Measurements from ENCODE around the gene ZNF273.
"Not testable (repeated sequence)": the region's sequence is repeated elsewhere in the genome, so short reads cannot be mapped to it uniquely, and the experiment has no call there.

Gene ZNF273

DNA sequence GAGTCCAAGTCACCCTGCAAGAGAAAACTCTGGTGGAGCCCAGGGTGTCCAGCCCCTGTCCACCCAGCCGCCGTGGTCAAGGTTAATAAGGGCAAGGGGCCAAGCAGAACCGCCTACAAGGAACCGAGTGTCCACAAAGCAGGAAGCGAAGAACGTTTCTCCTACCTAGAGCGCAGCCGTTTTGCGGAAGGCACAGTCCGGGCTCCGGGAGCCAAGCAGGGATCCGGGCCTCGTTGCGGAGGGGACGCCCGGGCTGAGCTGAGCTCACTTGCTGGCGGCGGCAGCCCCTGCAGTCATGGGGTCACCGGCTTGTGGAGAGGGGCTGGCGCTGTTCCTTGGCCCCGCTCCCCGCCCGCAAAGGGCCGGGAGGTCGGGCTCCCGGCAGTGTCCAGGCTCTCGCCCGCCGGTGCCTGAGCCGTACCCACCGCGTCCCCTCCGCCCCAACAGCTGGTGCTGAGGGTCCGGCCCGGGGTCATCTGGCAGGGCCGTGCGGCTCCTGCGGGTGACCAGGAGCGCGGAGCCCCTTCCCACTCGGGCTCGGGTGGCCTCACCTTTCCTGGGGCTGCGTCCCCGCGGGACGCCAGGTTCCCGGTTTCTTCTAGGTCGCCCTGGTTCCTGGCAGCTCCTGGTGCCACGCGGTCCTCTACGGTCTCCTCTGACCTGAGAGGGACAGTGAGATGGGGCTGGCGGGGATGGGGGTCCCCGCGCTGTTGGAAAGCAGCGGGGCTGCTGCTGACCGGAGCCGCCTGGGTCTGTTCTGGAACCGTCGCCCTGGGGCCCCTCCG, 14.0 kb upstream of the ZNF273 start:
- no peak for DNase-seq (ENCODE audit: low read depth in 1 of 2, low spot score in 1 of 2)

DNA sequence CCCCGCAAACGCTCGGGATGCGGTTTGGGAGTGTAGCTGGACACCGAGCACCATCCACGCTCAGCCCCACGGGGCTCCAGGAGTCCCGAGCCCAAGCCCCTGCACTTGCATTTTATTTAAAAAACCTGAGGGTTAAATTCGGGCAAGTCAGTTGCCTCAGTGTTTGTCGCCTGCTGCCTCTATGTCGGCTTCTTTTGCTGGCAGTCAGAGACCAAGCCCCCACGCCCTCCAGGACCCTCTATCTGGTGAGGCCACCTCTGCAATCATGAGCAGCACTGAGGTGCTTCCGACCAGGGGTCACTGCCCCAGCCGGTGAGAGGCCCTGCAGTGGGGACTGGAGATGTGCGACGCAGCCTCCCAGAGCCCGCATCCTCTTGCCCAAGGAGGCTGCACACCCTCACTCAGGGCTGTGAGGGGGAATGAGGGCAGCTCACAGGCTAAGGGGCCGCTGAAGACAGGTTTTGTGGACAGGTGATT, 13.3 kb upstream of the ZNF273 start:
- no peak for DNase-seq (ENCODE audit: low read depth in 1 of 2, low spot score in 1 of 2)

DNA sequence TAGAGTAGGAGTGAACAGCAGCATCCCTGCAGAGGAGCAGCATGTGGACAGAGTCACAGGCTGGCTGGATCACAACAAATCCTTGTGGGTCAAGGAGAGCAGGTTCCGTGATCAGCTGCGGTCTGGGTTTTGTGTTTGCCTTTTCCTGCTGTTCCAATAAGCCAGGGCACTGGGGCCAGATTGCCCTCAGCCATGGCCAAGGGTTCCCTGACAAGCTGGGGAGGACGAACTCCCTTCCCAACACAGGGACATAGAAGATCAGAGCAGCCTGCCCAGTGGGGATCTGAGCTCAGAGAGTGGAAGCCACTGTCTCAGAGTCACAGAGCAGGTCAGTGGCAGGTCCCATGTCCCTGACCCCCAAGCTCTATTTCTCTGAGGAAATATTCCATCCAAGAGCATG, 12.8 kb upstream of the ZNF273 start:
- DNase-seq (ENCODE audit: low read depth in 1 of 2, low spot score in 1 of 2): not testable (repeated sequence)

GRCh38 chr7:64890761-64891362, 12.2 kb upstream of the ZNF273 start:
- DNase-seq (ENCODE audit: low read depth in 1 of 2, low spot score in 1 of 2): no peak

GRCh38 chr7:64891363-64892081, 11.6 kb upstream of the ZNF273 start:
- not testable (repeated sequence) for DNase-seq (ENCODE audit: low read depth in 1 of 2, low spot score in 1 of 2)

- no peak for DNase-seq (ENCODE audit: low read depth in 1 of 2, low spot score in 1 of 2)
These were observed 11.0 kb upstream of the ZNF273 start for GRCh38 chr7:64892116-64892515.

DNA sequence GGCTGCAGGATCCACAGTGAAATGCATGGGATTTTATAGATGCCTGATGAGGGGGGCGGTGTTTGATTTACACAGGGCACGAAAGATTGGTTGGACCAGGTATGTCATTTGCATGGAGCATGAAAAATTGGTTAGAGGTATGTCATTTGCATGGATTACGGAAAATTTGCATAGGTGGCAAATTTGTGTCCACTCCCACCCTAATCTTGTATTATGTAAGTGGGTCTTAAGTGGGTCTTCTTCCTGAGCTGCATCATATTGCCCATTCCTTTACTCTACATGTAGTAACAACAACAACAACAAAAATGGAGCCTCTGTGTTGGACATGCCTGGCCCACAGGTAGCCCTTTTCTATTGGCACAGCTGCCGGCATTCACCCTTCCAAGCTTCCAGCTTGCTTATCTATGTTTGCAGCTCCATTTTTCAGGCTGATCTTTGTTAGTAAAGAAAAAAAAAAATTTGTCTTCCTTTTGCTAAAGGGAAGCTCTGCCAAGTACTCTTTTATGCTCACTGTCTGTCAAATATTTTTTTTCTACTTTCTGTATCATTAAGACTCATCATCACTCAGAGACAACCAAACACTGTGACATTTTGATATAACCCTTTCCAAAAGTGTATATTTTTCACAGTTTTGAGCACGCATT, 10.3 kb upstream of the ZNF273 start:
- DNase-seq (ENCODE audit: low read depth in 1 of 2, low spot score in 1 of 2): no peak

DNA sequence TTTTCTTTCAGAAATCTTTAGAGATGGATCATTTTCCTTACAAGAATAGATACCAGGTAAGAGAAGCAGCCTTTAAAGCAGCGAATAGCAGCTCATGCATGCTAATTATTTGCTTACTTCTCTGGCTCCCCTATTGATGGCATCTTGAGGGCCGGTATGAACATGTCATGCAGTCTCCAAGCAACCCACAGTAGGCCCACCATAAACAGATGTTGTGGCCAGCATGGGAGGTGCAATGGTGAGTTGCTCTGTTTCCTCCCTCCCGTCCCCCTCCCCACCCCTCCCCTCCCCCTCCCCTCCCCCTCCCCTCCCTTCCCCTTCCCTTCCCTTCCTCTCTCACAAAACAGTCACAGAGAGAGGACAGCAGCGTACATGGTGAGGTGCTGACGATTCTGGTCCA, 9.7 kb upstream of the ZNF273 start:
- no peak for DNase-seq (ENCODE audit: low read depth in 1 of 2, low spot score in 1 of 2)

DNA sequence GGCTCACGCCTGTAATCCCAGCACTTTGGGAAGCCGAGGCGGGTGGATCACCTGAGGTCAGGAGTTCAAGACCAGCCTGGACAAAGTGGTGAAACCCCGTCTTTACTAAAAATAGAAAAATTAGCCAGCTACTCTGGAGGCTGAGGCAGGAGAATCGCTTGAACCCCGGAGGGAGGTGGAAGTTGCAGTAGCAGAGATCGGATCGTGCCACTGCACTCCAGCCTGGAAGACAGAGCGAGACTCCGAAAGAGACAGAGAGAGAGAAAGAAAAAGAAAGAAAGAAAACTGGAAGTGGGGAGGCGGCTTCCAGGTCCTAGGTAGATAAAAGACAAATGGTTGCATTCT, 640 bp upstream of the ZNF273 start:
- not testable (repeated sequence) for DNase-seq (ENCODE audit: low read depth in 1 of 2, low spot score in 1 of 2)

DNA sequence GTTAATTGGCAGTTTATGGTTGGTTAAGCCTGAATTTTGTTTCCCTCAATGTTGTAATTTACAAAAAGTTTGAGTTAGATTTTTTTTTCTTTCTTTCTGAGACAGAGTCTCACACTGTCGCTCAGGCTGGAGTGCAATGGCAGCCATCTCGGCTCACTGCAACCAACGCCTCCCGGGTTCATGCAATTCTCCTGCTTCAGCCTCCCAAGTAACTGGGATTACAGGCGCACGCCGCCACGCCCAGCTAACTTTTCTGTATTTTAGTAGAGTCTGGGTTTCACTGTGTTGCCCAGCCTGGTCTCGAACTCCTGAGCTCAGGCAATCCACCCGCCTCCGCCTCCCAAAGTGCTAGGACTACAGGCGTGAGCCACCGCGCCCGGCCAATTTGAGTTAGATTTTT, 935 bp downstream of the ZNF273 start:
- no peak for DNase-seq (ENCODE audit: low read depth in 1 of 2, low spot score in 1 of 2)

GRCh38 chr7:64905133-64905532, 2.1 kb downstream of the ZNF273 start:
- DNase-seq (ENCODE audit: low read depth in 1 of 2, low spot score in 1 of 2): no peak

DNA sequence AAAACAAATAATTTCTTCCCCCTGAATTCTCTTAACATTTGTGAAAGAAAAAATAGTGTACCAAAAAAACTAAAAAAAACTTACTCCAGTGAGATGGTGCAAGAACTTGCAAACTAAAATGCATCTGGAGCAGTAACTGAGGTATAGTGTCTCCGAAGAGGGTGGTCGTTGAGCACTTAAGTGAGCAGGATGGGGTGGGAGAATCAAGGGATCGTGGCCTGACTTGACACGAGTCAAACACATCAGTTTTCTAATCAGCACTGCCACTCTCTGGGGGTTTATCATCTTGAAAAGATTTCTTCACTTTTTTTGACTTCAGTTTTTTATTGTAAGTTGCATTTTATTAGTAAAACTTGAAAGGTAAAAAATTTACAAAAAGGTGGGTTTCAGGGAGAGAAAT, 2.5 kb downstream of the ZNF273 start:
- DNase-seq (ENCODE audit: low read depth in 1 of 2, low spot score in 1 of 2): no peak

DNA sequence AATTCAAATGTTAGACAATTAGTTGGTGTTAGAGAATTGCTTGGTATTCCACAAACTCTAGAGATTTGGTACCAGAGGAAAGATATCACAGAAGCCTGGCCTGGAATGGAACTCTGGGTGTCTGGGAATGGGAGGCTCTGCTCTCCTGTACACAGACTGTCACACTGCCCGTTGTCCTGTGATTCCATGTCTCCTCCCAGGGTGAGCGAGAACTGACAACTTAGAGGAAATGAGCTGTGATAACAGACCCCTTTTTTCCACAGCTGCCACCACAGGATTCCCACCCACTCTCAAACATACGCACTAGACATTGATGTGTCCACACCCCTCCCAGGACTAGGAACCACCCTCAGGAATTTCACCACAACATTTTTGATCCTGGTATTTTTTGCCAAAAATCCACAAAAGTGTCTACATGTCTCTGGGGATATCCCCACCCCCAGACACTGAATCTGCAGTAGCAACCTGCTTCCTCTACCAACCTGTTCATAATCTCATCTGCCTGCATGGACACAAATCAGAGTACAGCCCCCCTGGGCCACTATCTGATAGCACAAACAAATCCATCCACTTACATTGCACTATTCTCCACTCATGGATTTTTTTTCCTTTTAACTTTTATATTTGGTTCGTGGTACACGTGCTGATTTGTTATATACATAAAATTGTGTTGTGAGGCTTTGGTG, 4.7 kb downstream of the ZNF273 start:
- no peak for DNase-seq (ENCODE audit: low read depth in 1 of 2, low spot score in 1 of 2)

DNA sequence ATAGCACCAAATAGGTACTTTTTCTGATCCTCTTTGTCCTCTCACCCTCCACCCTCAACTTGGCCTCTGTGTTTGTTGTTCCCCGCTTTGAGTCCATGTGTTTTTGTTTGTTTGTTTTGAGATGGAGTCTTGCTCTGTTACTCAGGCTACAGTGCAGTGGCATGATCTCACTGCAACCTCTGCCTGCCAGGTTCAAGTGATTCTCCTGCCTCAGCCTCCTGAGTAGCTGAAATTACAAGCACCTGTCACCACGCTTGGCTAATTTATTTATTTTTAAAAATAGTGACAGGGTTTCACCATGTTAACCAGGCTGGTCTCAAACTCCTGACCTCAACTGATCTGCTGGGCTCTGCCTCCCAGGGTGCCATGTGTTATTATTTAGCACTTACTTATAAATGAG, 5.3 kb downstream of the ZNF273 start:
- DNase-seq (ENCODE audit: low read depth in 1 of 2, low spot score in 1 of 2): no peak

DNA sequence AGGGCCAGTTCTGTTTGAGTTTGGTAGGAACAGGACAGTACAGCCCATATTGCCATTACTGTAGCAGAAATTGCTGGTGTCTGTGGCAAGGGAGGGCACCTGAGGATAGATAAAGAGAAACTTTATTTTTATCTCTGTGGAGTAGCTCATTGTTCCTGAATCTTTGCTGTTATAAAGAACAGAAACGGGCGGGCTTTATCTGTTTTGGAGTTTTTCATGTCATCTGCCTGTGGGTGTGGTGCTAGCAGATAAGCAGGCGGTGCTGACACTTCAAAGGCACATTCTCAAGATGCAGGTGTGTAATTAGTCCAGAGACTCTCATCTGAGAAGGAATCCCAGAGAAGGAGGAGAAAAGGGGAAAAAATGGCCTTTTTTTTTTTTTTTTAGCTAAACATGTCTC, 11.5 kb downstream of the ZNF273 start:
- no peak for DNase-seq (ENCODE audit: low read depth in 1 of 2, low spot score in 1 of 2)

- not testable (repeated sequence) for DNase-seq (ENCODE audit: low read depth in 1 of 2, low spot score in 1 of 2)
These were observed 12.2 kb downstream of the ZNF273 start for GRCh38 chr7:64915301-64915700.

DNA sequence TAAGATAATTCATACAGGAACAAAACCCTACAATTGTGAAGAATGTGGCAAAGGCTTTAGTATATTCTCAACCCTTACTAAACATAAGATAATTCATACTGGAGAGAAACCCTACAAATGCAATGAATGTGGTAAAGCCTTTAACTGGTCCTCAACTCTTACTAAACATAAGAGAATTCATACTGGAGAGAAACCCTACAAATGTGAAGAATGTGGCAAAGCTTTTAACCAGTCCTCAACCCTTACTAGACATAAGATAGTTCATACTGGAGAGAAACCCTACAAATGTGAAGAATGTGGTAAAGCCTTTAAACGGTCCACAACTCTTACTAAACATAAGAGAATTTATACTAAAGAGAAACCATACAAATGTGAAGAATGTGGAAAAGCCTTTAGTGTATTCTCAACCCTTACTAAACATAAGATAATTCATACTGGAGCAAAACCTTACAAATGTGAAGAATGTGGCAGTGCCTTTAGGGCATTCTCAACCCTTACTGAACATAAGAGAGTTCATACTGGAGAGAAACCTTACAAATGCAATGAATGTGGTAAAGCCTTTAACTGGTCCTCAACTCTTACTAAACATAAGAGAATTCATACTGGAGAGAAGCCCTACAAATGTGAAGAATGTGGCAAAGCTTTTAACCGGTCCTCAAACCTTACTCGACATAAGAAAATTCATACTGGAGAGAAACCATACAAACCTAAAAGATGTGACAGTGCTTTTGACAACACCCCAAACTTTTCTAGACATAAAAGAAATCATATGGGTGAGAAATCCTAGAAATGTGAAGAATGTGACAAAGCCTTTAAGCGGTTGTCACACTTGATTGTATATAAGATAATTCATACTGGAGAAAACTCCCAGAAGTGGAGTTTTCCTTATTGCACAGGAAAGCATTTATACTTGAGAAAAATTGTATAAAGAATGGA, 25.4 kb downstream of the ZNF273 start:
- not testable (repeated sequence) for DNase-seq (ENCODE audit: low read depth in 1 of 2, low spot score in 1 of 2)

- no peak for DNase-seq (ENCODE audit: low read depth in 1 of 2, low spot score in 1 of 2)
These were observed 31.4 kb downstream of the ZNF273 start for GRCh38 chr7:64934478-64934877.

- DNase-seq (ENCODE audit: low read depth in 1 of 2, low spot score in 1 of 2): no peak
These were observed 35.5 kb downstream of the ZNF273 start for GRCh38 chr7:64938540-64938939.

DNA sequence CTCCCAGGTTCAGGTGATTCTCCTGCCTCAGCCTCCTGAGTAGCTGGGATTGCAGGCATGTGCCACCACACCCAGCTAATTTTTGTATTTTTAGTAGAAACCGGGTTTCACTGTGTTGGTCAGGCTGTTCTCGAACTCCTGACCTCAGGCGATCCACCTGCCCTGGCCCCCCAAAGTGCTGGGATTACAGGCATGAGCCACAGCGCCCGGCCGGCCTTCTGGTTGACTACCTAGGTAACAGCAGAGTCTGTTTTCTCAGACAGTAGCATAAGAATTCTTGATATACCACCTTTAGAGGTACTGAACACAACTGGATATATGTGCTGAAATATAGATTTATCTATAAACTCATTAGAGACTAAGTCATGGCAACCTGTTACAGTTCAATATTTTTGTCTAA, 36.9 kb downstream of the ZNF273 start:
- not testable (repeated sequence) for DNase-seq (ENCODE audit: low read depth in 1 of 2, low spot score in 1 of 2)
